SKM-1 treated with dmso at 0.1 percent for 144 hours (cell line): ENCODE data around the gene CFAP92.
A peak's percentile ranks its signal among the peaks of the same experiment; 100 is the strongest.

Experiments
- DNase-seq: peaks from one replicate; lab custom pipeline; 2025; ENCODE audit not compliant: unreplicated experiment; lab: John Stamatoyannopoulos, UW

The CFAP92 gene

GRCh38 chr3:128992926-128993460, 883 bp downstream of the CFAP92 start:
- no peak for DNase-seq

DNA sequence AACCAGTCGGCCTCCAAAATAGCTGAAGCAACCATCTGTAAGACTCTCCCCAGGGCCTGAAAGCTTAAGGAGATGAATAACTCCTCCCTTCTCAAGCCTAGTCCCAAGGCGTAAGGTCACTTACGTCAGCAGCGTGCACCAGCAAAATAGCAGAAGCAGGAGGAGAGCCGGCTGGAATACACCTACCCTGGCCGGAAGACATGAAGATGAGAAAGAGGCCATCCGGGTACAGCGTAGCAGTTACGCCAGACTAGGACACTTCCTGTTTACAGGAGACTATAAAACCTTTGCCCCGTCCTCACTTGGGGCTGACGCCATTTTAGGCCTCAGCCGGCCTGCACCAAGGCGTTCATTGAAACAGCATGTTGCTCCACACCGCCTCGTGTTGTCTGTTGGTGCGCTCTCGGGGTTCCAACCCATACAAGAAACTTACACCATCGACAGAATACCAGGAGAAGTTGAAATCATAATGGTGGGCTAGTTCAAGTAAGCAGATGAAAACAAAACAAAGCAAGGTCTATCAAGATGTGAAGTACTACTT, 2.5 kb downstream of the CFAP92 start:
- no peak for DNase-seq

GRCh38 chr3:128988286-128988685, 5.6 kb downstream of the CFAP92 start:
- DNase-seq, result no peak

- DNase-seq, result no peak
These were observed 6.4 kb downstream of the CFAP92 start for GRCh38 chr3:128987302-128988100.

GRCh38 chr3:128984596-128984995, 9.3 kb downstream of the CFAP92 start:
- no peak for DNase-seq

DNA sequence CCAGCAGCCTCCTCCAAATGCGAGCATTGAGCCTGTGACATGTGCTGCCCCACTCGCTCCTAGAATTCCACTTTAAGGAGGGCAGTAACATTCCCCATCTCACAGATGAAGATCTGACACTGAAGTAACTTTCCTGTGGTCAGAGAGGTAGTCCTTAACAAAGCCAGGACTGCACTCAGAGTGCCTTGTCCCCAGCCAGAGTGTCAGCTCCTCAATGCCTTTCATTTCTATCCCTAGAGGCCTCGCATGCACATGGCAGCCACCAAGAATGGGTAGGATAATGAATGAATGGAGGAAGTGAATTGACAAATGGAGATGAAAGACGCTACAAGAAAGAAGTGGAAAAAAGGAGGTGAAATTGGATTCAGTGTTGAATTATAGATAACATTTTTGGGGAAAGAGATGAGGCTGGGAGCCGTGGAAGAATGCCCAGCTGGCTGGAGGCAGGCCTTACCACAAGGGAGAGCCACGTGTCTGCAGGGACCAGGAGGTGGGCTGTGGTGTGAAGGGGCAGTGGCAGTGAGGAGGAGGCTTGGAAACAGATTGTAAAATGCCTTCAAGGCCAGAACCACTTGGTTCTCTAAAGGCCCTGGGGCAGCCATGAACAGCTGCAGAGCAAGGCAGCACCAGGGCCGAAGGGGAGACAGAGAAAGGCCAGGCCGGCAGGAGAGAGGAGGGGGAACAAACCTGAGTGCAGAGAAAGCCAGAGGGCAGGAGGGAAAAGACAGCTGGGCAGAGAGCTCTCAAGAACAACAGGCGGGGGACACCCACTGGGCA, 10.4 kb downstream of the CFAP92 start:
- DNase-seq, result no peak

DNA sequence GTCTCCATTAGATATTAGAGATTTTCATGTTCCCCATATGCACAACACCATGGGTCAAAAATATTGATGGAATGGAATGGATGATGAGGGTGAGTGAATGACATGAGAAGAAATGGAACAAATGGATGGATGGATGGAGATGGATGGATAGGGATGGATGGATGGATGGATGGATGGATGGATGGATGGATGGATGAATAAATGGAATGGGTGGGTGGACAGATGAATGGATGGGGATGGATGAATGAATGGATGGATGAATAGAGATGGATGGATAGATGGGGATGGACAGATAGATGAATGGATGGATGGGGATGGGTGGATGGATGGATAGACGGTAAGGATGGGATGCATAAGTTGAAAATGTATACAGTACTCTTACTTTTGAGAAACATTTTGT, 18.6 kb downstream of the CFAP92 start:
- DNase-seq, result no peak

DNA sequence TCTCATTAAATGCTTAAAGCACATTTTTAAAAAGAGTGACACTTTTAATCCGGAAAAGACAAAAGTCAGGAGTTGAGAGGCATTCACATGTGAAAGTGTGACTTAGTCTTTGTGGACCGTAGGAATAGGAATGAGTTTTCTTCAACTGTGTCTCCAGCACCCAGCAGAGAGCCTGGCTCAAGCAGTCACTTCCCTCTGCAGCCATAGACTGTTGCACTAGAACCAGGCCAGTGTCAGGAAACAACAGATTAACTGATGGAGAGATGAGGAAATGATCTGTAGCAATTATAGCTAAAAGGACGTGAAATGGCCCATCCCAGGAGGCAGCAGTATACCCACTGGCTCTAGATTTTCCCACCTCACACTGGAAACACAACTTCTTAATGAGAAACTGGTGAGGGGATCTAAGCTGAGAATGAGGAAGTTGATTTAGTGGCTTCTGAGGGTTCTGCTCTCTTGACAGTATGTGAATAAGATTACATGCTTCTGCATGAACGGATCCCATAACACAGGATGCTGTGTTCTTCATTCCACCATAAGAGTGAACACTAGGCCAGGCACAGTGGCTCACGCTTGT, 19.8 kb downstream of the CFAP92 start:
- peak; percentile 86 for DNase-seq

- DNase-seq, result peak; percentile 66
These were observed 22.3 kb downstream of the CFAP92 start for GRCh38 chr3:128971421-128972100.

GRCh38 chr3:128970740-128971047, 23.2 kb downstream of the CFAP92 start:
- DNase-seq, result peak; percentile 46

DNA sequence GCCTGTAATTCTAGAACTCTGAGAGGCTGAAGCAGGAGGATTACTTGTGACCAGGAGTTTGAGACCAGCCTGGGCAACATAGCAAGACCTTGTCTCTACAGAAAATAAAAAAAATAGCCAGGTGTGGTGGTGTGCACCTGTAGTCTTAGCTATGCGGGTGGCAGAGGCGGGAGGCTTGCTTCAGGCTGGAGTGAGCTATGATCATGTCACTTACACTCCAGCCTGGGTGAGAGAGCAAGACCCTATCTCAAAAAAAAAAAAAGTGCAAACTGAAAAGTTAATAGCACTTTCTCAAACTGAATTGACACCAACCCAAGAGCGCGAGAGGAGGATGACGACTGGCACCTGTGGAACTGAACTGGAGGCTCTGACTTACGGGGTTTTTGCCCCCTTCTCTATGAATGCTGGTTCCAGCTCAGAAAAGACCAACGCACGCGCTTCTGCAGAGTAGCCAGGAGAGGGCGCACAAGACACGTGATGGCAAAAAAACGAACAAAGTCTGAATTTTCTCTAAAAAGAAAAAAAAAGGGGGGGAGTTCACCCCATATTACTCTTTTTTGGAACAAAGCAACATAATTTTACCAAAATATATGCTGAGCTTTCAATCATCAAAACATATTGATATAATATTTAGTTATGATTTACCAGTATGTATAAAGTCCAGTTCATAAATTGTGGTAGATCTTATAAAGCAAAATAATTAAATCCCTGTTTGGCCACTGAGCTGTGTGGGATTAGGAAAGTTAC, 23.7 kb downstream of the CFAP92 start:
- DNase-seq, result peak; percentile 46

GRCh38 chr3:128967748-128968355, 26.0 kb downstream of the CFAP92 start:
- no peak for DNase-seq

- no peak for DNase-seq
These were observed 28.1 kb downstream of the CFAP92 start for GRCh38 chr3:128965818-128966217.

DNA sequence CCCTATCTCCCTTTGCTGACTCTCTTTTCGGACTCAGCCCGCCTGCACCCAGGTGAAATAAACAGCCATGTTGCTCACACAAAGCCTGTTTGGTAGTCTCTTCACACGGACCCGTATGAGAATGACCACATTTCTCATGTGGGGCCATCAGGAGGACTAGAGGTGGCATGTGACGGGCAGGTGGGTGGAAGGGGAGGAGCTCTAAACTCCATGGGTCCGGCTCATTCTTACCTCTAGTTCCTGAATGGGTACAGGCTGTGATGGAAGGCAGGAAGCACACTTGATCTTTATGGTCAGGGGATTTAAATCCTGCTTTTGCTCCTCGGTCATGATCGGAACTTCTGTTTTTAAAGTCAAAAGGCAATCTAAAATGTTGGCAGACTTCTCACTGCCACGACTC, 28.6 kb downstream of the CFAP92 start:
- no peak for DNase-seq

DNA sequence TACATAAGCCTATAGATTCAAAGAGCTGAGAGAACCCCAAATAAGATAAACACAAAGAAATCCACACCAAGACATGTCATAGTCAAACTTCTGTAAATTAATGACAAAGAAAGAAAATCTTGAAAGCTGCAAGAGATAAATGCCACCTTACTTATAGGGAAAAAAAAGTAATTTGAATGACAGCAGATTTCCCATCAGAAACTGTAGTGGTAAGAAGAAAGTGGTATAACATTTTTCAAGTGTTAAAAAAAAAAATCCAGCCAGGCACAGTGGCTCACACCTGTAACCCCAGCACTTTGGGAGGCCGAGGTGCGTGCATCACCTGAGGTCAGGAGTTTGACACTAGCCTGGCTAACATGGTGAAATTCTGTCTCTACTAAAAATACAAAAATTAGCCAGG, 37.4 kb downstream of the CFAP92 start:
- DNase-seq, result no peak

- DNase-seq, result no peak
These were observed 43.5 kb downstream of the CFAP92 start for GRCh38 chr3:128950223-128950938.

DNA sequence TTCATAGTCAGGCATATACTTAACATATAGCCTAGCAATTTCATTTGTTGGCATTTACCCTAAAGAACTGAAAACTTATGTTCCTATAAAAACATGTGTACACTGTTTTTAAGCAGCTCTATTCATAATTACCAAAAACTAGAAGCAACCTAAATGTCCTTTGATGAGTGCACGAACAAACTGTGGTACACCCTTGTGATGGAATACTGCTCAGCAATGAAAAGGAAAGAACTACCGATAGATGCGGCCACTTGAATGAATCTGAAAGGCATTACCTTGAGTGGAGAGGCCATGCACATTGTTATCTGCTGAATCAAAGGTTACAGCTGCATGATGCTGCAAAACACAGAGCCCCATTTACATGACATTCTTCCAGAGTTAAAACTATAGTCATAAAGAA, 44.7 kb downstream of the CFAP92 start:
- DNase-seq, result no peak

DNA sequence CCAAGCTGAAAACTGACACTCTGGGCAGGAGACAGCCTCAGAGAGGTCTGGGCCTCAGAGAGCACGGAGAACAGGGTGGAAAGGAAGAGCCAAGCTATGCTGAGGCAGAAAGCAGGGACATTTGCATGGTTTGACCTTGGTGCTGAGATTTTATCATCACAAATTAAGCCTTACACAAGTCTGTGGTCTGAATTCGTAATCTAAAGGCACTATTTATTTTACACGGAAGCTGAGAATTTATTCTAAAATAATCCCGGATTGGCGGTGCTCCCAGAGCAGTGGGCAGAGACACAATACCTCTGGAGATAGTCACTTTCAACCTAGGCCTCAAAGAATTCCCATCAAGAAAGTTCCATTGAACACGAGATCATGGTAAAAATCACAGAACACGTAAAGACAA, 47.5 kb downstream of the CFAP92 start:
- DNase-seq, result no peak

GRCh38 chr3:128945878-128946175, 48.0 kb downstream of the CFAP92 start:
- DNase-seq, result no peak
